Astrocyte (in vitro differentiated cells and primary cell): ENCODE results near the gene SLC6A20. TPM values are rescaled to one million over a fixed set of nuclear protein-coding genes. Genes with fewer than 3 reads are reported as not detected.

Experiments
- DNase-seq: peaks from one replicate; pipeline ENCODE4 v3.0.0-alpha.2; 2010; ENCODE audit warnings: low read depth
- FAIRE-seq: peaks from 2 replicates; lab custom pipeline; 2011; peaks lifted over from hg19 to GRCh38; lab: Jason Lieb, UNC
- H2AFZ ChIP-seq: 2 replicates; pipeline ENCODE4 v1.6.0; 2012; ENCODE audit warnings: low read depth, low read length, inconsistent platforms
- H3K27ac ChIP-seq: 2 replicates; pipeline ENCODE4 v1.5.1; 2011; ENCODE audit warnings: low read depth, low read length, inconsistent platforms
- H3K27me3 ChIP-seq: 2 replicates; pipeline ENCODE4 v1.6.0; 2011; ENCODE audit warnings: low read length, inconsistent platforms; ENCODE audit not compliant: insufficient read depth
- H3K36me3 ChIP-seq: 2 replicates; pipeline ENCODE4 v1.5.1; 2011; ENCODE audit warnings: low read length, inconsistent platforms; ENCODE audit not compliant: insufficient read depth
- H3K4me1 ChIP-seq: 2 replicates; pipeline ENCODE4 v1.5.1; 2011; ENCODE audit warnings: low read length, inconsistent platforms; ENCODE audit not compliant: insufficient read depth
- H3K4me2 ChIP-seq: 2 replicates; pipeline ENCODE4 v1.6.0; 2012; ENCODE audit warnings: low read length, inconsistent platforms
- H3K4me3 ChIP-seq: 2 replicates; pipeline ENCODE4 v1.5.1; 2011; ENCODE audit warnings: low read depth, mild to moderate bottlenecking, low read length, inconsistent platforms; ENCODE audit not compliant: insufficient read depth
- H3K79me2 ChIP-seq: 2 replicates; pipeline ENCODE4 v1.6.0; 2012; ENCODE audit warnings: mild to moderate bottlenecking, low read length, inconsistent platforms; ENCODE audit not compliant: insufficient read depth
- H3K9ac ChIP-seq: 2 replicates; pipeline ENCODE4 v1.6.0; 2012; ENCODE audit warnings: mild to moderate bottlenecking, low read length, inconsistent platforms
- H3K9me3 ChIP-seq: 2 replicates; pipeline ENCODE4 v1.5.1; 2012; ENCODE audit warnings: low read depth, mild to moderate bottlenecking, low read length, inconsistent platforms; ENCODE audit not compliant: insufficient read depth
- H4K20me1 ChIP-seq: 2 replicates; pipeline ENCODE4 v1.6.0; 2012; ENCODE audit warnings: low read length, inconsistent platforms; ENCODE audit not compliant: insufficient read depth
- H3K27ac Mint-ChIP-seq: one replicate; pipeline ENCODE4 v1.8.0; 2021; ENCODE audit warnings: mild to moderate bottlenecking, mixed read lengths; ENCODE audit not compliant: unreplicated experiment
- H3K27me3 Mint-ChIP-seq: one replicate; pipeline ENCODE4 v1.8.0; 2021; ENCODE audit warnings: low read depth, mixed read lengths; ENCODE audit not compliant: unreplicated experiment
- H3K36me3 Mint-ChIP-seq: one replicate; pipeline ENCODE4 v1.8.0; 2021; ENCODE audit warnings: low read depth, mixed read lengths; ENCODE audit not compliant: unreplicated experiment
- H3K4me1 Mint-ChIP-seq: one replicate; pipeline ENCODE4 v1.8.0; 2021; ENCODE audit warnings: low read depth, mixed read lengths; ENCODE audit not compliant: unreplicated experiment
- H3K4me3 Mint-ChIP-seq: one replicate; pipeline ENCODE4 v1.8.0; 2021; ENCODE audit warnings: mild to moderate bottlenecking, moderate library complexity, mixed read lengths; ENCODE audit not compliant: unreplicated experiment
- H3K9me3 Mint-ChIP-seq: one replicate; pipeline ENCODE4 v1.8.0; 2021; ENCODE audit warnings: mild to moderate bottlenecking, mixed read lengths; ENCODE audit not compliant: unreplicated experiment
- EZH2 ChIP-seq: IDR thresholded peaks from 2 replicates; pipeline ENCODE4 v1.6.1; 2012; ENCODE audit warnings: mild to moderate bottlenecking, low read length, inconsistent platforms; ENCODE audit not compliant: insufficient read depth
- total RNA-seq: library from RNA; stranded (reverse); gene quantifications from 2 replicates; pipeline ENCODE4 v1.2.1, GENCODE V29; 2021
- TF ChIP-seq, protein P1 (sequence below): IDR thresholded peaks from 2 replicates; pipeline ENCODE4 v1.5.1; 2011; ENCODE audit warnings: low read depth, mild to moderate bottlenecking, inconsistent platforms, low read length, moderate library complexity; ENCODE audit not compliant: insufficient read depth

The SLC6A20 gene
- total RNA-seq, 1 donor from 2014 or later = not detected

DNA sequence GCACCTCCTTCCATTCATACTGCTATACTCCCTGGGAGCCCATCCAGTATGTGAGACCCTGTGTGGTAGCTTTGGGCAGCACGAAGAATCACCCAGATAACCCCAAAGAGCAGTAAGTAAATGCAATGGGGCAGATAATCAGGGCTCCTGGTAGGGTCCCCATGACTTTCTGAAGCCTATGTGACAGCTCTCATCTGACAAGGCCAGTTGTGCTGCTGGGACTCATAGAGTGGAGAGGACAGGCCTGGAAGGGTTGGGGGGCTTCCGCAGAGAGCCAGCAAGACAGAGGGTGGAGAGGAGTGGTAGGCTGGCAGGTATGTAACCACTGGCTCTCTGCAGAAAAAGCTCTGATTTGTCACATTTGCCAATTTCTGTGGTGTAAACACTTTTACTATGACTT is 3.2 kb upstream of the SLC6A20 start:
- Mint-ChIP-seq H3K9me3 (peaks cover 2% of the 10 kb centered on the region), H3K4me3 (no peak overlapping the region), H3K27ac (no peak overlapping the region), H3K36me3 (no peaks in the 10 kb centered on the region), H3K27me3 (peaks cover 56% of the 10 kb centered on the region), H3K4me1 (peaks cover 1% of the 10 kb centered on the region)
- Histone ChIP-seq H3K79me2 (no peaks in the 10 kb centered on the region), H3K27me3 (peaks cover 44% of the 10 kb centered on the region), H3K27ac (no peak overlapping the region), H2AFZ (no peak overlapping the region), H3K4me1 (peaks cover 10% of the 10 kb centered on the region), H3K36me3 (no peaks in the 10 kb centered on the region), H3K9me3 (no peaks in the 10 kb centered on the region), H3K4me3 (no peak overlapping the region), H4K20me1 (no peaks in the 10 kb centered on the region), H3K9ac (no peak overlapping the region), H3K4me2 (no peak overlapping the region)
- no peak for DNase-seq
- FAIRE-seq = no peak
- TF ChIP-seq EZH2 = no peak
- TF ChIP-seq, protein P1, sequence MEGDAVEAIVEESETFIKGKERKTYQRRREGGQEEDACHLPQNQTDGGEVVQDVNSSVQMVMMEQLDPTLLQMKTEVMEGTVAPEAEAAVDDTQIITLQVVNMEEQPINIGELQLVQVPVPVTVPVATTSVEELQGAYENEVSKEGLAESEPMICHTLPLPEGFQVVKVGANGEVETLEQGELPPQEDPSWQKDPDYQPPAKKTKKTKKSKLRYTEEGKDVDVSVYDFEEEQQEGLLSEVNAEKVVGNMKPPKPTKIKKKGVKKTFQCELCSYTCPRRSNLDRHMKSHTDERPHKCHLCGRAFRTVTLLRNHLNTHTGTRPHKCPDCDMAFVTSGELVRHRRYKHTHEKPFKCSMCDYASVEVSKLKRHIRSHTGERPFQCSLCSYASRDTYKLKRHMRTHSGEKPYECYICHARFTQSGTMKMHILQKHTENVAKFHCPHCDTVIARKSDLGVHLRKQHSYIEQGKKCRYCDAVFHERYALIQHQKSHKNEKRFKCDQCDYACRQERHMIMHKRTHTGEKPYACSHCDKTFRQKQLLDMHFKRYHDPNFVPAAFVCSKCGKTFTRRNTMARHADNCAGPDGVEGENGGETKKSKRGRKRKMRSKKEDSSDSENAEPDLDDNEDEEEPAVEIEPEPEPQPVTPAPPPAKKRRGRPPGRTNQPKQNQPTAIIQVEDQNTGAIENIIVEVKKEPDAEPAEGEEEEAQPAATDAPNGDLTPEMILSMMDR = no peak

- no peak overlapping the region for H3K4me3 ChIP-seq
- no peak overlapping the region for H3K27ac Mint-ChIP-seq
- no peak overlapping the region for H3K4me3 Mint-ChIP-seq
- no peaks in the 10 kb centered on the region for H3K9me3 ChIP-seq
- H2AFZ ChIP-seq = no peak overlapping the region
- H3K4me2 ChIP-seq = no peak overlapping the region
- H3K4me1 Mint-ChIP-seq = peaks cover 1% of the 10 kb centered on the region
- no peaks in the 10 kb centered on the region for H3K9me3 Mint-ChIP-seq
- DNase-seq (no peak), FAIRE-seq (no peak)
- peaks cover 58% of the 10 kb centered on the region for H3K27me3 ChIP-seq
- TF ChIP-seq EZH2 = no peak
- TF ChIP-seq, protein P1 = no peak
- H3K36me3 ChIP-seq = no peaks in the 10 kb centered on the region
- H3K79me2 ChIP-seq = no peaks in the 10 kb centered on the region
- H4K20me1 ChIP-seq = no peaks in the 10 kb centered on the region
- H3K9ac ChIP-seq = no peak overlapping the region
- H3K4me1 ChIP-seq = peaks cover 10% of the 10 kb centered on the region
- H3K27ac ChIP-seq = no peak overlapping the region
- no peaks in the 10 kb centered on the region for H3K36me3 Mint-ChIP-seq
- peaks cover 64% of the 10 kb centered on the region for H3K27me3 Mint-ChIP-seq
These were observed 1.7 kb upstream of the SLC6A20 start for GRCh38 chr3:45798034-45798433.

DNA sequence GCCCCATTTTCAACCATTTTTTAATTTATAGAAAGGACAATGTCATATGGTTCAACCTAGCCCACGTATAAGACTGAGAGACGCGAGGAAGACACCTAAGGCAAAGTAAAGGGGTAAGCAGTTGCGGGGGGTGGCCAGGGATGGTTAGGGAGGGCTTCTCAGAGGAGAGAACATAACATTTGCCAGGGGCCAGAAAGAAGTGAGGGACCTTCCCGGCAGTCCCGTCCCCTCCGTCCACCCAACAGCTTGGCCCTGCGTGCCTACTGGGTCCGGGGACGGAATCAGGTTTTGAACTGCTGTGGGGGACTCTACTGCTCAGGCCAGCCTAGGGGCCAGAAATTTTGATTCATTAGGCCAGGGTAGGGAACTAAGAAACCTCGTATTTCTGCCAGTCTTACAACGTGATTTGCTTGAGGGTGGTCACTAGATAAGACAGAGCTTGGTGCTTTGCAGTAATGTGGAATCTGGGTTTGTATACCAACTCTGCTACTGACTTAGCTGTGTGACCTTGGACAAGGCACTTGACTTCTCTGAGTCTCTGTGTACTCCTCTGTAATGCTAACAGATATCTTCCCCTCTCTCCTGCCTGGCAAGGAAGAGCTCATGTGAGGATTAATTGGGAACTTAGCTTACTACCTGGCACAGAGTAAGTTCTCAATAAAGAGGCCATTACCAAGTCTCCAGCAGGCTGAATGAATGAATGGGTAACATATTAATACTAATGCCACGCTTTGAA is 734 bp upstream of the SLC6A20 start:
- H3K4me1 ChIP-seq = peaks cover 10% of the 10 kb centered on the region
- H2AFZ ChIP-seq = no peak overlapping the region
- DNase-seq (no peak), FAIRE-seq (no peak)
- no peaks in the 10 kb centered on the region for H4K20me1 ChIP-seq
- no peaks in the 10 kb centered on the region for H3K9me3 ChIP-seq
- peaks cover 60% of the 10 kb centered on the region for H3K27me3 ChIP-seq
- peak; percentile 23 for TF ChIP-seq EZH2
- TF ChIP-seq, protein P1 = no peak
- Mint-ChIP-seq H3K4me3 (no peak overlapping the region), H3K4me1 (peaks cover 1% of the 10 kb centered on the region), H3K27ac (no peak overlapping the region), H3K36me3 (no peaks in the 10 kb centered on the region), H3K9me3 (no peaks in the 10 kb centered on the region), H3K27me3 (peaks cover 62% of the 10 kb centered on the region)
- H3K9ac ChIP-seq = no peak overlapping the region
- H3K79me2 ChIP-seq = no peaks in the 10 kb centered on the region
- H3K27ac ChIP-seq = no peak overlapping the region
- peak overlapping the region; percentile 80 for H3K4me2 ChIP-seq
- H3K36me3 ChIP-seq = no peaks in the 10 kb centered on the region
- no peak overlapping the region for H3K4me3 ChIP-seq
